ENCODE measurements around the gene HDAC3.

GRCh38 chr5:141680178-141680577 is 43.5 kb upstream of the HDAC3 start:
- TF ChIP-seq CTCF (conservative IDR thresholded peaks at IDR 0.05; ENCODE audit: low read depth, low read length) (no peak), EZH2phosphoT487 (IDR thresholded peaks at IDR 0.05; ENCODE audit: borderline replicate concordance, low read length) (no peak)

Measured in PC-3 (cell line).